NCI-H1417 treated with DMSO at 0.1 percent for 48 hours (cell line): ENCODE data around the gene ST3GAL3.
A peak's percentile ranks its signal among the peaks of the same experiment; 100 is the strongest.

Source experiments
- DNase-seq: peaks from one replicate; lab custom pipeline; 2025; lab: John Stamatoyannopoulos, UW

The ST3GAL3 gene

GRCh38 chr1:43938892-43939587 is 231.7 kb downstream of the ST3GAL3 start:
- no peak for DNase-seq

DNA sequence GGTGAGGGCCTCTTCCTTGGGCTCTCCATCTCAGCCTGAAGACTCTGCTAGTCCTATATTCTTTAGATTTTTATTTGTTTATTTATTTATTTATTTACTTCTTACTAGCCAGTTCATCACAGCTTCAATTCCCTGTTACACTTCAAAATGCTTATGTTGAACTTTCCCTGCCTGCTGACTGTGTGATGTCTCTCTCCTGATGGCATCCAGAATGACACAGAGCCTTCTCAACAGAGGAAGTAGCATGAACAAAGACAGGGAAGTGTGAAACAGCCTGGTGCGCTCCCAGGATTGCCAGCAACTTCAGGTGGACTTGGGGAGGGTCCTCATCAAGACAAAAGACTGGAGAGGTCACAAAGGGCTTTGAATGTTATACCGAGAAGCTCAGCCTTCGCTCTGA is 235.1 kb downstream of the ST3GAL3 start:
- DNase-seq: no peak

DNA sequence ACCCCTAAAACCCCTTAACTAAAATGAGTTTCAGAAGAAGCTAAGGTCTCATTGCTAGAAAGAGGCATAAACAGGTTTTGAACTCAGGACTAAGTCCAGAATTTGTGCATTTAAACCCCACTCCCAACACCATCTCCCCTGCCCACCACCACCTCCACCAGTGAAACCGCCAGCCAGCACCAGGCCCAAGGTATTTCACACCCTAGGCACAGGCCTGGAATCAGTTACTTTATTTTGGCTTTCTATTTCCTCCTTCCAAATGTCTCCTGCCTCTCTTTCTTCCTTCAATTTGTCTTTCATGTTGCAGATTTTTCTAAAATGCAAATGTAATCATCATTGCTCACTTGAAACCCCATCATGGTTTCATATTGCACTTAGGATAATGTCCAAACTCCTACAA is 237.5 kb downstream of the ST3GAL3 start:
- DNase-seq: no peak

GRCh38 chr1:43945674-43946235 is 238.4 kb downstream of the ST3GAL3 start:
- no peak for DNase-seq

- DNase-seq: peak; percentile 78
These were observed 239.1 kb downstream of the ST3GAL3 start, which contains the start of gene IPO13 for GRCh38 chr1:43946236-43947060. Gene IPO13, plus strand, starts transcription at chr1:43946950. Its CDS starts 651 bp downstream, at chr1:43947601.

- DNase-seq: no peak
These were observed 239.9 kb downstream of the ST3GAL3 start for GRCh38 chr1:43947061-43947873.

- DNase-seq: no peak
These were observed 240.6 kb downstream of the ST3GAL3 start for GRCh38 chr1:43947874-43948437.

DNA sequence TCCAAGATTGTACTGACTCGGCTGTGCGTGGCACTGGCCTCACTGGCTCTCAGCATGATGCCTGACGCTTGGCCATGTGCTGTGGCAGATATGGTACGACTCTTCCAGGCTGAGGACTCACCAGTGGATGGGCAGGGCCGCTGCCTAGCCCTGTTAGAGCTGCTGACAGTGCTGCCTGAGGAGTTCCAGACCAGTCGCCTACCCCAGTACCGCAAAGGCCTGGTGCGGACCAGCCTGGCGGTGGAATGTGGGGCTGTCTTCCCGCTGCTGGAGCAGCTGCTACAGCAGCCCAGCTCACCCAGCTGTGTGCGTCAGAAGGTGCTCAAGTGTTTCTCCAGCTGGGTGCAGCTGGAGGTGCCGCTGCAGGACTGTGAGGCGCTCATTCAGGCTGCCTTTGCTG is 242.3 kb downstream of the ST3GAL3 start:
- no peak for DNase-seq

- DNase-seq: no peak
These were observed 244.0 kb downstream of the ST3GAL3 start for GRCh38 chr1:43951021-43951985.

DNA sequence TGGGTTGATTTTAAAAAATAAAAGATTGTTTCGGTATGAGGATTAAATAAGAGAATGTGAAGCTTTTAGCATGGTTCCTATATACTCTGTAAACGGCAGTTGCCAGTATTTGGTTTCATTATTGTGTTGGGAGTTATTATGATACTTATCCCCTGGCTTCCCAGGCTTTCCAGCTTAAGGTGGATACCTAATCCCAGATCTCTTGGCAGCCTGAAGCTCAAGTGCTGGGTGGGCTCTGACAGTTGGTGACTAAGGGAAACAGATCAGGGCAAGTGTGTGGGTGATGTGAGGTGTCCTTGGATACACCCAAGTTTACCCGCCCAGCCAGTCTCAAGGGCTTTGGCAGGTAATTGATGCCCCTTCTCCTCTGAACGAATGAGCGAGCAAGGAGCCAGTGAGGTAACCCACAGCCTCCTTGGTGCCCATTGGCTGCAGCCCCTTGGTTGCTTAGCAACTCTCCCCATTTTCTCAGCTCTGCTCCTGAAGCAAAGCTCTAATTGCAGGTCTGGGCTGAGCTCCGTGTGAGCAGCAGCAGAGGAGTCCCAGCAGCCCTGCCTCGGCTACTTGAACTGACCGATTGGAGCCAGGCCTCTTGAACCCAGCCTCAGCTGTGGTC is 245.5 kb downstream of the ST3GAL3 start:
- DNase-seq: peak; percentile 81

- DNase-seq: no peak
These were observed 246.0 kb downstream of the ST3GAL3 start for GRCh38 chr1:43953361-43953760.

DNA sequence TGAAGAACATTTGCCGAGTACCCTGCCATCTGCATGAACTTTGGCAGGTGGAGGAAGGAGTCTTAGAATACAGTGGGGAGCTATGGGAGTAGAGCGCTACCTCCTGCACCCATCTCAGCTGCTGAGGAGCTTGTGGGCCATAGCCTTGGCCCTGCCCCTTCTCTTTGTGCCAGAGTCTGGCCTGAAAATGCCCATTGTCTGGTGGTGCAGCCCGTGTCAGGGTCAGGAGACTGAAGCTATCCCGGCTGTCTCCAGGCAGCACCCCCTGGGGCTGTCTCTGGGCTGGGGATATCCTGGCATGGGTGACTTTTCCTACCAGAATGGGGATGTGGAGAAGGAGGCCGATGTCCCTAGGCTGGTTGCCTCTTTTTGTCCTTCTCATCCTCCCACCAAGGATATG is 246.7 kb downstream of the ST3GAL3 start:
- DNase-seq: no peak

DNA sequence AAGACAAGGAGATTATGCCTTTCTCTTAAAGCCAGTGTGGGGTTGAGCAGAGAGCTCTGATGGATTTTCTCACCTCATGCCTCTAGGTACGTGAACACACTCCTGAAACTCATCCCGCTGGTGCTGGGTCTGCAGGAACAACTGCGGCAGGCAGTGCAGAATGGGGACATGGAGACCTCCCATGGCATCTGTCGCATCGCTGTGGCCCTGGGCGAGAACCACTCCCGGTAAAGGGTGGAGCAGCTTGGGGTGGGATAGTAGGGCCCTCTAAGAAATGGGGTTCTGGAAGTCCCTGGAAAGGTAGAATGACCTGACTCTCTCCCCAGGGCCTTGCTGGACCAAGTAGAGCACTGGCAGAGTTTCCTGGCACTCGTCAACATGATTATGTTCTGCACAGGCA is 248.9 kb downstream of the ST3GAL3 start:
- DNase-seq: no peak

- no peak for DNase-seq
These were observed 250.2 kb downstream of the ST3GAL3 start for GRCh38 chr1:43957407-43958040.

DNA sequence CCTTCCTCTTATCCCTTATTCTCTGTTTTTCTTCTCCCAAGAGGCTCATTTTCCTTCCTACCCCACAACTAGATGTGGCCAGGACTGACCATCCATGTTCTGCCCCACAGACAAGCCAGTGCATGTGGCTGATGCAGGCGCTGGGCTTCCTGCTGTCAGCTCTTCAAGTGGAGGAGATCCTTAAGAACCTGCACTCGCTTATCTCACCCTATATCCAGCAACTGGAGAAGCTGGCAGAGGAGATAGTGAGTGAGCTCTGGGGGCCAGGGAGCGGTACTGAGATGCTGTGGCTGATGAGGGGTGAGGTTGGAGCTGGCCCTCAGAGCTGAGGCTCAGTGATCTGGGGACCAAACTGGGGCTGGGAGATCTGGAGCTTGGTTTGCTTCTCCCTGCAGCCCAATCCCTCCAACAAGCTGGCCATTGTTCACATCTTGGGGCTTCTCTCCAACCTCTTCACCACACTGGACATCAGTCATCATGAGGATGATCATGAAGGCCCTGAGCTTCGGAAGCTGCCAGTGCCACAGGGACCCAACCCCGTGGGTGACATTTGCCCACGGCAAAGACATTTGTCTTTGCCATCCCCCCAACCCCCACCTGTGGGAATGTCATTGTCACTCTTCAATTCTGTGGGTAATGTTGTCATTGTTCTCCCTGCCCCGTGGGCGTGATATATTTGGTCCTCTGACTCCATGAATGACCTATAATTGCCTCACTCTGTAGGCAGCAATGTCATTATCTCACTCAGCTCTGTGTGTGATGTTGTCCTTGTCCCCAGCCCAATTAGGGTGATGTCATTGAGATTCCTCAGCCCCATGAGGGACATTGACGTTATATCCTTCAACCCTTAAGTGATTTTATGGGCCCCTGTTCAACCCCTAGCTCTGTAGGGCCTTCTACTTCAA is 251.3 kb downstream of the ST3GAL3 start:
- DNase-seq: no peak

- no peak for DNase-seq
These were observed 253.5 kb downstream of the ST3GAL3 start for GRCh38 chr1:43960798-43961197.

GRCh38 chr1:43961692-43962091 is 254.4 kb downstream of the ST3GAL3 start:
- DNase-seq: no peak

GRCh38 chr1:43962324-43962723 is 255.0 kb downstream of the ST3GAL3 start:
- DNase-seq: no peak

GRCh38 chr1:43963006-43963405 is 255.7 kb downstream of the ST3GAL3 start:
- no peak for DNase-seq
